ENCODE measurements around the gene ADAMTS9. TPM values are rescaled to one million over a fixed set of nuclear protein-coding genes. Genes with fewer than 3 reads are reported as not detected.

Gene ADAMTS9
- total and polyA plus RNA-seq, 2 donors (not counting 1 experiment from before 2014, with no cell fraction given) = not detected

DNA sequence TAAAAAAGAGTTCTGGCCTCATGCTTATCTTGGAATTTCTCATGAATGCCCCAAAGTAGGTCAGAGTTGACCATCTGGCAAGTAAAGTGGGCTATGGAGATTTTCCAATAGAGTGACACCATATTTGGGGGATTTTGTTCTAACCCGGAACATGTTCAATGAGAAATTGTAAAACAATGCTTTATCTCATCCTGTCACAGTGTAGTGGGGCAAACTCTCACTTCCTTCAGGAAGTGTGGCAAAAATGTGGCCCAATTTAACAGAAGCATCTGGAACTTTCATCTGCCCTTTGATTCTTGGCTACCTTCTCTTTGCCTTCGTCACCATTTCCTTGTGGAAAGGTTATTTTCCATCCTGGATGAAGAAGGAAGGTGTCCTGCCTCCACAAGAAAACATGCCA, 70.8 kb downstream of the ADAMTS9 start:
- Mint-ChIP-seq H3K27ac (no peak overlapping the region), H3K9me3 (ENCODE audit: insufficient read depth) (no peaks in the 10 kb centered on the region), H3K4me3 (no peak overlapping the region), H3K27me3 (no peaks in the 10 kb centered on the region), H3K4me1 (no peaks in the 10 kb centered on the region)
- DNase-seq = no peak
- no peaks in the 10 kb centered on the region for H3K9me3 ChIP-seq (ENCODE audit: control extremely low read depth in 1 of 3, control insufficient read depth in 2 of 3, insufficient read depth in 1 of 3, low read length in 2 of 3)
- TF ChIP-seq, protein P1, sequence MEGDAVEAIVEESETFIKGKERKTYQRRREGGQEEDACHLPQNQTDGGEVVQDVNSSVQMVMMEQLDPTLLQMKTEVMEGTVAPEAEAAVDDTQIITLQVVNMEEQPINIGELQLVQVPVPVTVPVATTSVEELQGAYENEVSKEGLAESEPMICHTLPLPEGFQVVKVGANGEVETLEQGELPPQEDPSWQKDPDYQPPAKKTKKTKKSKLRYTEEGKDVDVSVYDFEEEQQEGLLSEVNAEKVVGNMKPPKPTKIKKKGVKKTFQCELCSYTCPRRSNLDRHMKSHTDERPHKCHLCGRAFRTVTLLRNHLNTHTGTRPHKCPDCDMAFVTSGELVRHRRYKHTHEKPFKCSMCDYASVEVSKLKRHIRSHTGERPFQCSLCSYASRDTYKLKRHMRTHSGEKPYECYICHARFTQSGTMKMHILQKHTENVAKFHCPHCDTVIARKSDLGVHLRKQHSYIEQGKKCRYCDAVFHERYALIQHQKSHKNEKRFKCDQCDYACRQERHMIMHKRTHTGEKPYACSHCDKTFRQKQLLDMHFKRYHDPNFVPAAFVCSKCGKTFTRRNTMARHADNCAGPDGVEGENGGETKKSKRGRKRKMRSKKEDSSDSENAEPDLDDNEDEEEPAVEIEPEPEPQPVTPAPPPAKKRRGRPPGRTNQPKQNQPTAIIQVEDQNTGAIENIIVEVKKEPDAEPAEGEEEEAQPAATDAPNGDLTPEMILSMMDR (IDR thresholded peaks at IDR 0.05) = no peak
- no peak for TF ChIP-seq EZH2 (IDR thresholded peaks at IDR 0.05; ENCODE audit: borderline replicate concordance, insufficient read depth, low read depth, low read length, poor library complexity, severe bottlenecking)
- ChIA-PET CTCF (no interaction called here), POLR2A (no interaction called here)
- no peak overlapping the region for H3K9ac ChIP-seq (ENCODE audit: low read length)
- no peak overlapping the region for H3K4me3 ChIP-seq (ENCODE audit: control extremely low read depth in 1 of 5, extremely low read depth in 1 of 5, insufficient read depth in 1 of 5, low read depth in 2 of 5, low read length in 4 of 5)
- WGBS (ENCODE audit: insufficient coverage) = no CpG with 5 or more reads among the region's 2 CpGs
- intact Hi-C loops (cut with micrococcal nuclease) = no loop called here
- H2AFZ ChIP-seq (ENCODE audit: insufficient read depth, low read depth, low read length, poor library complexity, severe bottlenecking) = no peak overlapping the region
- no peaks in the 10 kb centered on the region for H3K36me3 ChIP-seq (replicated peaks in 1 of 2; ENCODE audit: control extremely low read depth in 1 of 2, control insufficient read depth in 1 of 2, extremely low read depth in 1 of 2, insufficient read depth in 2 of 2, low read length in 1 of 2)
- no peaks in the 10 kb centered on the region for H3K4me1 ChIP-seq (ENCODE audit: control insufficient read depth in 2 of 2, insufficient read depth in 2 of 2, low read length in 2 of 2)
- ATAC-seq (ENCODE audit: low read depth) = no peak
- H3K27me3 ChIP-seq (replicated peaks in 1 of 4; ENCODE audit: control extremely low read depth in 1 of 4, control insufficient read depth in 3 of 4, insufficient read depth in 4 of 4, low read length in 3 of 4) = no peaks in the 10 kb centered on the region
- H4K20me1 ChIP-seq (ENCODE audit: control insufficient read depth, insufficient read depth, low read length, poor library complexity, severe bottlenecking) = no peaks in the 10 kb centered on the region
- no peaks in the 10 kb centered on the region for H3K79me2 ChIP-seq (ENCODE audit: control insufficient read depth, insufficient read depth, low read length)
- no peak overlapping the region for H3K4me2 ChIP-seq (replicated peaks; ENCODE audit: low read depth, low read length, poor library complexity, severe bottlenecking)
- no peak overlapping the region for H3K27ac ChIP-seq (ENCODE audit: low read length in 2 of 2)

DNA sequence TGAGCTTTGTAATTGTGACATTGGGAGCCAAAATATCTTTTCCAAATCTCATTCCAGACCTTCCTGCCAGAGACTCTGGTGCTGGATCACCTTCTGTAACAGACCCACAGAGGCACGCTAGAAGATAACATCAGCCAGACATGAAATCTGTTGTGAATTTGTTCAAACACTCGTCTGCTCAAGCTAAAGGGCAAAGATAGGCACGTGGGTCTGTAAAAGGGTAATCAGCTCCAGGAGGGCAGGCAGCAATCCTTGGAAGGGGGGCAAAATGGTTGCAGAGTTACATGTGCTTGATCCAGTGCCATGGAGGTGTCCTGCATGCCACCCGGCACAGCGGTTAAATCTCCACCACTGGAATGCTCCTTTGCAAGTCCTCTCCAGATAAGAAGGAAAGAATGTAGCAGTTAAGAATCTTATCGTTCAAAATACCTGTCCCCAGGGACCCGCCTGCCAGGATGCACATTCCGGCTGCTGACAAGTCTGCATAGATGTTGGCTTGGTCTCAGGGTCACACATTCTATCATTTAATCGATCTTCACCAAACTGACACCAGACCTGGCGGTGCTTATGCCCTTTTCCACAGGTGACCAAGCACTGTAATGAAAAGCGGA, 74.8 kb downstream of the ADAMTS9 start:
- no peak overlapping the region for H3K27ac Mint-ChIP-seq
- no peaks in the 10 kb centered on the region for H3K4me1 Mint-ChIP-seq
- H3K9me3 Mint-ChIP-seq (ENCODE audit: insufficient read depth) = peaks cover 2% of the 10 kb centered on the region
- no peaks in the 10 kb centered on the region for H3K27me3 ChIP-seq (replicated peaks in 1 of 4; ENCODE audit: control extremely low read depth in 1 of 4, control insufficient read depth in 3 of 4, insufficient read depth in 4 of 4, low read length in 3 of 4)
- DNase-seq = no peak
- no peak overlapping the region for H3K4me2 ChIP-seq (replicated peaks; ENCODE audit: low read depth, low read length, poor library complexity, severe bottlenecking)
- H3K4me3 Mint-ChIP-seq = no peak overlapping the region
- ChIA-PET POLR2A (no interaction called here), CTCF (no interaction called here)
- 94% methylated on average over 3 of the region's 11 CpGs for WGBS (ENCODE audit: insufficient coverage)
- ATAC-seq (ENCODE audit: low read depth) = no peak
- no peak overlapping the region for H3K4me3 ChIP-seq (ENCODE audit: control extremely low read depth in 1 of 5, extremely low read depth in 1 of 5, insufficient read depth in 1 of 5, low read depth in 2 of 5, low read length in 4 of 5)
- TF ChIP-seq, protein P1 (IDR thresholded peaks at IDR 0.05) = no peak
- TF ChIP-seq EZH2 (IDR thresholded peaks at IDR 0.05; ENCODE audit: borderline replicate concordance, insufficient read depth, low read depth, low read length, poor library complexity, severe bottlenecking) = no peak
- intact Hi-C loops (cut with micrococcal nuclease) = no loop called here
- no peaks in the 10 kb centered on the region for H3K36me3 ChIP-seq (replicated peaks in 1 of 2; ENCODE audit: control extremely low read depth in 1 of 2, control insufficient read depth in 1 of 2, extremely low read depth in 1 of 2, insufficient read depth in 2 of 2, low read length in 1 of 2)
- H4K20me1 ChIP-seq (ENCODE audit: control insufficient read depth, insufficient read depth, low read length, poor library complexity, severe bottlenecking) = no peaks in the 10 kb centered on the region
- H2AFZ ChIP-seq (ENCODE audit: insufficient read depth, low read depth, low read length, poor library complexity, severe bottlenecking) = no peak overlapping the region
- H3K27me3 Mint-ChIP-seq = no peaks in the 10 kb centered on the region
- no peak overlapping the region for H3K9ac ChIP-seq (ENCODE audit: low read length)
- H3K9me3 ChIP-seq (ENCODE audit: control extremely low read depth in 1 of 3, control insufficient read depth in 2 of 3, insufficient read depth in 1 of 3, low read length in 2 of 3) = no peaks in the 10 kb centered on the region
- H3K79me2 ChIP-seq (ENCODE audit: control insufficient read depth, insufficient read depth, low read length) = no peaks in the 10 kb centered on the region
- no peak overlapping the region for H3K27ac ChIP-seq (ENCODE audit: low read length in 2 of 2)
- no peaks in the 10 kb centered on the region for H3K4me1 ChIP-seq (ENCODE audit: control insufficient read depth in 2 of 2, insufficient read depth in 2 of 2, low read length in 2 of 2)

Data from B cell (primary cell).